RWPE2 (cell line): ENCODE results near the gene BABAM2.
A peak's percentile ranks its signal among the peaks of the same experiment; 100 is the strongest.

Experiments
- ATAC-seq: fragments of 200-7000 bp; cut with Tn5 transposase; 3 replicates; pipeline ENCODE4 v1.9.1; 2021; ENCODE audit warnings: low read depth
- DNase-seq: peaks from one replicate; pipeline ENCODE4 v3.0.0-alpha.2; 2020; ENCODE audit warnings: low spot score
- H3K27ac ChIP-seq: fragments of 450-650 bp; 2 replicates; pipeline ENCODE4 v1.5.1; 2017; ENCODE audit warnings: mild to moderate bottlenecking; ENCODE audit not compliant: poor library complexity, severe bottlenecking
- H3K27me3 ChIP-seq: fragments of 250-450 bp; sonication (Bioruptor Pico); 2 replicates; pipeline ENCODE4 v1.5.1; 2021; ENCODE audit warnings: mild to moderate bottlenecking, moderate library complexity; ENCODE audit not compliant: insufficient read depth, poor library complexity, severe bottlenecking
- H3K36me3 ChIP-seq: fragments of 250-450 bp; sonication (Bioruptor Pico); 2 replicates; pipeline ENCODE4 v1.5.1; 2020; ENCODE audit warnings: low read depth, mild to moderate bottlenecking, moderate library complexity
- H3K4me1 ChIP-seq: fragments of 250-450 bp; sonication (Bioruptor Pico); 2 replicates; pipeline ENCODE4 v1.5.1; 2021; ENCODE audit warnings: mild to moderate bottlenecking, moderate library complexity; ENCODE audit not compliant: insufficient read depth, poor library complexity, severe bottlenecking
- H3K4me3 ChIP-seq: fragments of 250-450 bp; sonication (Bioruptor Pico); 2 replicates; pipeline ENCODE4 v1.5.1; 2021; ENCODE audit warnings: mild to moderate bottlenecking, moderate library complexity; ENCODE audit not compliant: severe bottlenecking
- H3K9me3 ChIP-seq: fragments of 250-450 bp; sonication (Bioruptor Pico); 2 replicates; pipeline ENCODE4 v1.5.1; 2021; ENCODE audit warnings: mild to moderate bottlenecking, moderate library complexity; ENCODE audit not compliant: severe bottlenecking
- CTCF ChIP-seq: fragments of 450-650 bp; IDR thresholded peaks from one replicate; pipeline ENCODE4 v1.5.1; 2017; ENCODE audit warnings: mild to moderate bottlenecking, moderate library complexity; ENCODE audit not compliant: poor library complexity, severe bottlenecking

BABAM2 gene

GRCh38 chr2:28168376-28168775 is 277.8 kb downstream of the BABAM2 start:
- DNase-seq, result no peak

GRCh38 chr2:28169492-28169891 is 279.0 kb downstream of the BABAM2 start:
- H3K9me3 ChIP-seq, result no peaks in the 10 kb centered on the region
- no peak for DNase-seq
- ATAC-seq, result no peak
- no peak overlapping the region for H3K4me3 ChIP-seq
- no peak overlapping the region for H3K27ac ChIP-seq
- TF ChIP-seq CTCF, result no peak
- no peaks in the 10 kb centered on the region for H3K27me3 ChIP-seq
- peaks cover 26% of the 10 kb centered on the region for H3K4me1 ChIP-seq
- no peaks in the 10 kb centered on the region for H3K36me3 ChIP-seq

More at GRCh38 chr2:28168376-28168775, 277.8 kb downstream of the BABAM2 start:
- H3K27me3 ChIP-seq, result no peaks in the 10 kb centered on the region
- no peaks in the 10 kb centered on the region for H3K36me3 ChIP-seq
- no peaks in the 10 kb centered on the region for H3K9me3 ChIP-seq
- no peak for ATAC-seq
- no peak overlapping the region for H3K27ac ChIP-seq
- no peak overlapping the region for H3K4me3 ChIP-seq
- peaks cover 26% of the 10 kb centered on the region for H3K4me1 ChIP-seq
- no peak for TF ChIP-seq CTCF

DNA sequence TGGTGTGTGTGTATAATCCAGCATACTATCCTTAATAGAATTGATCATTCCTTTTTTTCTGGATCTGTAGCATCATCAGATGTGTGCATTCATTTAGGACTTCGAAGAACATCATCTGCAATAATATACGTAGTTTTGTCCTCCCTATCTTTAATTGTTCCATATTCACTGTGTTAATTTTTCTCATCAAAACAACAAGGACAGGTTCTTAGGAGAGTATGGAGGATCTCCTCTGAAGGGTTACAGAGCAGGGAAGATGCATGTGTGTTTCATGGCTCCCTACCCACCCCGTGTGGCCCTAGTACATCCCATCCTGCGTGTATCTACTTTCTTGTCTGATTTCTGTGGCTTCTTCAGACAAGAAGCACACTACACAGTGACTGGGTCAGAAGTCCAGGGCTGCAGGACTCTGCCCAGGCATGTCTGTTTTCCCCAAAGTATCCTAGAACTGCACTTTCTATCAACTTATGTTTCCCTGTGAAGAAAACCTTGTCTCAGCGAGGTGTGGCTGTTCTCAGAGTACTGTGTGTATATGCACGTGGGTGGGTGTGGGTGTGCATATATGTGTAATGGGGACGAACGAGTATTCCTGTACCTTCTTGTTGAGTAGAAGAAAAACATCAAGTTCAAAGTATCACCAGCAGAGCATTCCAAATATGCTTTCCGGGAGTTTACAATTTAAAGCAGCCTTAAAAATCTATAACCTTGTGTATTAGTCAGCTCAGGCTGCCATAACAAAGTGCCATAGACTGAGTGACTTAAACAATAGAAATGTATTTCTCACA is 281.8 kb downstream of the BABAM2 start:
- Histone ChIP-seq H3K4me3 (no peak overlapping the region), H3K36me3 (no peaks in the 10 kb centered on the region), H3K27me3 (no peaks in the 10 kb centered on the region), H3K27ac (peak overlapping the region; percentile 87), H3K4me1 (peaks cover 18% of the 10 kb centered on the region), H3K9me3 (peaks cover 10% of the 10 kb centered on the region)
- peak; percentile 88 for ATAC-seq
- no peak for DNase-seq
- no peak for TF ChIP-seq CTCF

DNA sequence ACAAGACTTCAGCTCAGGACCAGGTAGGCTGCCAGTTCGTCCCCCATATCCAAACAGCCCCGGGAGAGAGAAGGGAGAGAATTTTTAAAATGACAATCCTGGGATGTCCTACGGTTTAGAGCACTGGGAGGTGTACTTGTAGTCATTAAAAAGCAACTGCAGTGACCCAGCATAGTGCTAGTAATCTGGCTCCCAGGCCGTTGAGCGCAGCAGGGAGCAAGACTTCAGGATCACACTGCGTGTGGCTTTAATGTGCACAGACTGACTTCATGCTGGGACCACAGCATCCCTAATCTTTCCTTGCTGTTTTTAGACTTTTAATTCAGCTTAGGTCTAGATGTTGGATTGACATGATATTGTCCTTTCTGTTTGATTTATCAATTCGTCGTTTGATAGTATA is 282.8 kb downstream of the BABAM2 start:
- H3K4me3 ChIP-seq, result no peak overlapping the region
- H3K36me3 ChIP-seq, result no peaks in the 10 kb centered on the region
- peaks cover 18% of the 10 kb centered on the region for H3K4me1 ChIP-seq
- H3K27me3 ChIP-seq, result no peaks in the 10 kb centered on the region
- H3K27ac ChIP-seq, result peak overlapping the region; percentile 87
- no peak for TF ChIP-seq CTCF
- DNase-seq (no peak), ATAC-seq (no peak)
- H3K9me3 ChIP-seq, result peaks cover 10% of the 10 kb centered on the region

- no peak for TF ChIP-seq CTCF
Observed at GRCh38 chr2:28174211-28174610, 283.7 kb downstream of the BABAM2 start.

More at GRCh38 chr2:28174211-28174610, 283.7 kb downstream of the BABAM2 start:
- Histone ChIP-seq H3K9me3 (peaks cover 10% of the 10 kb centered on the region), H3K36me3 (no peaks in the 10 kb centered on the region), H3K4me3 (no peak overlapping the region), H3K27me3 (no peaks in the 10 kb centered on the region), H3K27ac (no peak overlapping the region), H3K4me1 (peaks cover 18% of the 10 kb centered on the region)
- no peak for ATAC-seq
- no peak for DNase-seq
